K562 (cell line): ENCODE measurements around the gene PIK3CB. TPM values are rescaled to one million over a fixed set of nuclear protein-coding genes. Genes with fewer than 3 reads are reported as not detected.

Experiments
- ATAC-seq: fragments of 200-7000 bp; cut with Tn5 transposase; 3 replicates; pipeline ENCODE4 v1.9.1; 2020; ENCODE audit warnings: moderate library complexity
- BruUV-seq: library from RNA; stranded (reverse); fragments of 400-500 nt; replicated peaks from 2 replicates; lab custom pipeline; 2021; lab: Mats Ljungman, UMichigan
- CTCF ChIA-PET: fragments of 300-600 bp; formaldehyde crosslinking; extraction: SDS; loops from one replicate; lab custom pipeline; 2021; ENCODE audit warnings: low intra/inter-chr PET ratio; lab: Yijun Ruan, JAX
- POLR2A ChIA-PET: fragments of 300-600, 350-650 bp; sonication (Branson Sonifier 250); formaldehyde crosslinking; extraction: SDS; loops from one replicate; lab custom pipeline; 2021; ENCODE audit warnings: antibody characterized with exemption, inconsistent platforms; lab: Yijun Ruan, JAX
- DNase-seq, 4 experiments: peaks; one replicate each; pipeline versions ENCODE4 v3.0.0 to v3.0.0-alpha.2; 2011 to 2018; ENCODE audit warnings: low spot score in 3 of 4, mixed read lengths in 3 of 4; ENCODE audit errors: extremely low read depth in 1 of 4
- FAIRE-seq: peaks from 2 replicates; lab custom pipeline; 2011; peaks lifted over from hg19 to GRCh38; lab: Jason Lieb, UNC
- H2AFZ ChIP-seq: 2 replicates; pipeline ENCODE4 v1.6.0; 2011; ENCODE audit warnings: low read depth, low read length, control low read depth, inconsistent platforms
- H3K27ac ChIP-seq: fragments of 200-600 bp; 3 replicates; pipeline ENCODE4 v1.8.0; 2011; ENCODE audit warnings: low read depth, mild to moderate bottlenecking, control low read depth, inconsistent platforms, low read length, moderate library complexity, mixed read lengths; ENCODE audit errors: extremely low read depth
- H3K27me3 ChIP-seq, 2 experiments: fragments of 300-600 bp in 1 of 2; 2 replicates in 1 of 2; 3 replicates in 1 of 2; pipeline versions ENCODE4 v1.6.0 to v1.8.0; 2011; ENCODE audit warnings: inconsistent platforms in 2 of 2, low read length in 2 of 2, mild to moderate bottlenecking in 1 of 2, mixed read lengths in 1 of 2, moderate library complexity in 1 of 2; ENCODE audit not compliant: control insufficient read depth in 2 of 2, insufficient read depth in 2 of 2
- H3K36me3 ChIP-seq: fragments of 300-600 bp; 3 replicates; pipeline ENCODE4 v1.8.0; 2011; ENCODE audit warnings: mild to moderate bottlenecking, low read length, inconsistent platforms; ENCODE audit not compliant: control insufficient read depth, insufficient read depth
- H3K4me1 ChIP-seq, 2 experiments: fragments of 200-600 bp in 1 of 2; replicated peaks in 1 of 2; 2 replicates in 1 of 2; 3 replicates in 1 of 2; pipeline versions ENCODE4 v1.5.1 to v1.8.0; 2011; ENCODE audit warnings: inconsistent platforms in 2 of 2, low read length in 2 of 2, mild to moderate bottlenecking in 1 of 2, mixed read lengths in 1 of 2, moderate library complexity in 1 of 2; ENCODE audit not compliant: control insufficient read depth in 2 of 2, insufficient read depth in 2 of 2
- H3K4me2 ChIP-seq: 2 replicates; pipeline ENCODE4 v1.6.1; 2011; ENCODE audit warnings: low read length, control low read depth, inconsistent platforms, mixed read lengths; ENCODE audit not compliant: insufficient read depth
- H3K4me3 ChIP-seq: fragments of 200-600 bp; sonication (generic), shearing (Covaris generic); 2 replicates; pipeline ENCODE4 v1.5.1; 2016; ENCODE audit warnings: control low read depth, inconsistent platforms
- H3K79me2 ChIP-seq: fragments of 200-600 bp; 3 replicates; pipeline ENCODE4 v1.8.0; 2011; ENCODE audit warnings: low read length, inconsistent platforms; ENCODE audit not compliant: control insufficient read depth, insufficient read depth
- H3K9ac ChIP-seq, 2 experiments: 2 replicates each; pipeline versions ENCODE4 v1.6.0 to v1.6.1; 2011; ENCODE audit warnings: low read depth in 2 of 2, low read length in 2 of 2, control low read depth in 1 of 2, inconsistent platforms in 1 of 2, mild to moderate bottlenecking in 1 of 2, mixed read lengths in 1 of 2; ENCODE audit not compliant: insufficient read depth in 1 of 2
- H3K9me1 ChIP-seq: one replicate; pipeline ENCODE4 v1.6.0; 2011; ENCODE audit warnings: inconsistent platforms, mild to moderate bottlenecking, low read length, moderate library complexity; ENCODE audit not compliant: control insufficient read depth, insufficient read depth
- H3K9me3 ChIP-seq: replicated peaks from 2 replicates; pipeline ENCODE4 v1.5.1; 2011; ENCODE audit warnings: low read depth, low read length, inconsistent platforms; ENCODE audit not compliant: control insufficient read depth, insufficient read depth
- H4K20me1 ChIP-seq: replicated peaks from 2 replicates; pipeline ENCODE4 v1.6.1; 2011; ENCODE audit warnings: low read length, inconsistent platforms, mixed read lengths; ENCODE audit not compliant: control insufficient read depth, insufficient read depth
- ATF4 ChIP-seq: fragments of 450-650 bp; formaldehyde crosslinking; IDR thresholded peaks from 2 replicates; pipeline ENCODE4 v1.4.0; 2022; ENCODE audit warnings: mild to moderate bottlenecking, moderate library complexity
- C11orf30 ChIP-seq: fragments of 450-650 bp; IDR thresholded peaks from 2 replicates; pipeline ENCODE4 v1.6.1; 2016; ENCODE audit warnings: low read depth, mild to moderate bottlenecking
- ELK3 ChIP-seq: fragments of 450-650 bp; formaldehyde crosslinking; IDR thresholded peaks from 2 replicates; pipeline ENCODE4 v1.4.0; 2020; ENCODE audit warnings: mild to moderate bottlenecking
- NFIC ChIP-seq: fragments of 450-650 bp; IDR thresholded peaks from 2 replicates; pipeline ENCODE4 v1.6.1; 2017; ENCODE audit warnings: mild to moderate bottlenecking, inconsistent platforms
- SRSF7 ChIP-seq: fragments of 200-400 bp; formaldehyde crosslinking; optimal IDR thresholded peaks from 2 replicates; pipeline ENCODE3; 2017; ENCODE audit warnings: mild to moderate bottlenecking, low read depth, low read length
- ZNF121 ChIP-seq: sonication (generic); formaldehyde crosslinking; conservative IDR thresholded peaks from 2 replicates; pipeline ENCODE4 v1.8.0; 2022; ENCODE audit warnings: missing genetic modification reagents
- ZNF316 ChIP-seq: fragments of 450-650 bp; IDR thresholded peaks from 2 replicates; pipeline ENCODE4 v1.6.1; 2016
- WGBS: fragments of 100-300 bp; shearing (Covaris generic); methylation state at CpG from one replicate; pipeline ENCODE4 v1.1.6; 2016; ENCODE audit warnings: low coverage, mixed read lengths; ENCODE audit not compliant: insufficient coverage; ENCODE audit errors: missing lambda C conversion rate; 5-methylcytosine and 5-hydroxymethylcytosine counted together
- in situ Hi-C: fragments of 300-500 bp; cut with MboI; formaldehyde crosslinking; loops from 4 replicates; pipeline ENCODE4 v1.15.0; 2018; ENCODE audit warnings: inconsistent platforms, mixed read lengths
- intact Hi-C: fragments of 100-400 bp; cut with micrococcal nuclease; formaldehyde crosslinking; loops from 2 replicates; pipeline ENCODE4 v1.14.2; 2022
- polyA plus RNA-seq, 8 experiments: library from polyadenylated mRNA; depleted of rRNA in 4 of 8; stranded (reverse) in 5 of 8; unstranded in 3 of 8; fragments of >200 nt; fragmentation: Nextera tagmentation in 2 of 8; fragmentation: Illumina TruSeq in 1 of 8; extraction: Ambion mirVana in 2 of 8; extraction: Trizol in 1 of 8; gene quantifications; 2 replicates each; pipeline versions ENCODE4 v1.2.1 to v1.2.3, GENCODE V29; 2011 to 2014; ENCODE audit warnings: inconsistent platforms in 1 of 8, missing spikeins in 1 of 8
- total RNA-seq, 7 experiments: library from RNA; depleted of rRNA in 6 of 7; stranded (reverse); fragments of >200 nt in 6 of 7; fragmentation: Illumina TruSeq in 2 of 7; extraction: Trizol in 2 of 7; gene quantifications; 2 replicates each; pipeline versions ENCODE4 v1.2.1 to v1.2.3, GENCODE V29; 2011 to 2021; ENCODE audit warnings: low replicate concordance in 1 of 7

Gene PIK3CB
- total and polyA plus RNA-seq, 9 of the 15 experiments (the other 6 are each of a cell fraction or from before 2014, with no cell fraction given): 15.3 to 62.6 (median 28.3) TPM

GRCh38 chr3:138829097-138829496, 5.6 kb downstream of the PIK3CB start:
- TSS peak; percentile 1 for BruUV-seq
- H4K20me1 ChIP-seq: peaks cover 9% of the 10 kb centered on the region; the same call in 1 of the 2 replicates
- ATAC-seq: no peak
- peaks cover 16 to 22% of the 10 kb centered on the region in 2 experiments; a peak in 4 of 5 replicates for H3K4me1 ChIP-seq
- H3K9me1 ChIP-seq: no peaks in the 10 kb centered on the region
- ChIA-PET POLR2A (no interaction called here), CTCF (no interaction called here)
- peaks cover 9% of the 10 kb centered on the region for H3K9me3 ChIP-seq
- no peak for DNase-seq
- H3K4me3 ChIP-seq: no peak overlapping the region
- H3K9ac ChIP-seq: no peak overlapping the region
- no peak overlapping the region for H3K4me2 ChIP-seq
- H3K27me3 ChIP-seq: no peaks in the 10 kb centered on the region
- peaks cover 59% of the 10 kb centered on the region for H3K36me3 ChIP-seq
- TF ChIP-seq ATF4 (CRISPR knock-in tag) (no peak), C11orf30 (peak; percentile 51), ZNF316 (peak; percentile 58)
- TF ChIP-seq, all 486 proteins: peak for 2
- no peak for FAIRE-seq
- WGBS: 95% methylated on average over 3 of the region's 3 CpGs
- H3K79me2 ChIP-seq: peaks cover 100% of the 10 kb centered on the region
- in situ Hi-C loops: no loop called here
- intact Hi-C loops: no loop called here
- no peak overlapping the region for H3K27ac ChIP-seq
- no peak overlapping the region for H2AFZ ChIP-seq

- ChIA-PET CTCF (no interaction called here), POLR2A (no interaction called here)
- intact Hi-C loops: no loop called here
- ATAC-seq: no peak
- H3K4me3 ChIP-seq: no peak overlapping the region
- peaks cover 100% of the 10 kb centered on the region for H3K79me2 ChIP-seq
- H3K4me1 ChIP-seq: peaks cover 22 to 30% of the 10 kb centered on the region in 2 experiments; a peak in 4 of 5 replicates
- H3K27me3 ChIP-seq: no peaks in the 10 kb centered on the region
- H4K20me1 ChIP-seq: peaks cover 10% of the 10 kb centered on the region; the same call in 1 of the 2 replicates
- BruUV-seq: no TSS peak
- TF ChIP-seq SRSF7 (no peak), ELK3 (no peak), NFIC (peak; percentile 81), ZNF121 (CRISPR knock-in tag) (peak; percentile 63; the same call in 1 of the 2 replicates)
- FAIRE-seq: peak; percentile 48
- peaks cover 9% of the 10 kb centered on the region for H3K9me3 ChIP-seq
- no peak overlapping the region for H3K9ac ChIP-seq
- H2AFZ ChIP-seq: no peak overlapping the region
- WGBS: 68% methylated on average over 7 of the region's 7 CpGs
- no peaks in the 10 kb centered on the region for H3K9me1 ChIP-seq
- H3K27ac ChIP-seq: peak overlapping the region; percentile 48; the same call in 1 of the 3 replicates
- DNase-seq: no peak
- in situ Hi-C loops: no loop called here
- peaks cover 63% of the 10 kb centered on the region for H3K36me3 ChIP-seq
- H3K4me2 ChIP-seq: 0 out of 2 replicates have a peak overlapping the region, but pooled peaks have one; percentile 9
These were observed 7.5 kb downstream of the PIK3CB start for GRCh38 chr3:138827222-138827621.
